Left lung (tissue), 10 donors: Measurements from ENCODE around the gene NUB1. TPM values are rescaled to one million over a fixed set of nuclear protein-coding genes. Genes with fewer than 3 reads are reported as not detected.

Experiments used
- ATAC-seq: fragments of 200-7000 bp; cut with Tn5 transposase; one replicate; pipeline ENCODE4 v1.9.1; 2020; ENCODE audit warnings: moderate library complexity
- DNase-seq, 4 donors: peaks; one replicate each; pipeline ENCODE4 v3.0.0-alpha.2; 2013 to 2020
- H3K27ac ChIP-seq, 2 donors: fragments of 200-600 bp; sonication (generic) in 1 of 2; one replicate each; pipeline versions ENCODE4 v1.5.0 to v1.8.0; 2020 to 2021
- H3K27me3 ChIP-seq, 2 donors: fragments of 200-600 bp; sonication (generic) in 1 of 2; one replicate each; pipeline versions ENCODE4 v1.5.0 to v1.8.0; 2020 to 2021
- H3K36me3 ChIP-seq, 2 donors: fragments of 200-600 bp; sonication (generic) in 1 of 2; one replicate each; pipeline versions ENCODE4 v1.5.0 to v1.8.0; 2020 to 2021
- H3K4me1 ChIP-seq, 2 donors: fragments of 200-600 bp; one replicate each; pipeline ENCODE4 v1.8.0; 2021
- H3K4me3 ChIP-seq, 2 donors: fragments of 200-600 bp; sonication (generic) in 1 of 2; one replicate each; pipeline versions ENCODE4 v1.5.0 to v1.8.0; 2020 to 2021; ENCODE audit warnings: mild to moderate bottlenecking in 1 of 2
- H3K9me3 ChIP-seq, 2 donors: fragments of 200-600 bp; sonication (generic) in 1 of 2; one replicate each; pipeline versions ENCODE4 v1.5.0 to v1.8.0; 2020 to 2021
- CTCF ChIP-seq, 2 donors: fragments of 200-600 bp; sonication (generic) in 1 of 2; IDR thresholded peaks; one replicate each; pipeline versions ENCODE4 v1.5.0 to v1.8.0; 2021; ENCODE audit warnings: antibody characterized with exemption in 2 of 2
- intact Hi-C, 2 donors: fragments of 100-400 bp; cut with DNase I; formaldehyde crosslinking; loops; one replicate each; pipeline versions ENCODE4 v1.11.2 to v1.14.2; 2022
- polyA plus RNA-seq, 6 donors: library from polyadenylated mRNA; unstranded; fragments of 120-200 nt; gene quantifications; one replicate each; pipeline ENCODE4 v1.2.1, GENCODE V29; 2013; ENCODE audit not compliant: insufficient read length in 6 of 6
- total RNA-seq, 2 donors: library from RNA; stranded (reverse); fragmentation: NEBNext Ultra II Directional; extraction: Animal tissue kit (Norgen Biotek cat#: 25700); gene quantifications; one replicate each; pipeline ENCODE4 v1.2.1, GENCODE V29; 2021
- donor health status: DM: no; HTN: yes; CAD: no.
- donor health status: DM: no; HTN: no; CAD: no.

Gene NUB1
- total and polyA plus RNA-seq, 8 donors = 40.9 to 81.8 (median 72.0) TPM

- no peak for TF ChIP-seq CTCF (IDR thresholded peaks at IDR 0.05)
- peaks cover 0 to 15% of the 10 kb centered on the region in 2 donors for H3K4me1 ChIP-seq
- H3K36me3 ChIP-seq = peaks cover 0 to 77% of the 10 kb centered on the region in 2 donors
- intact Hi-C loops = loop anchor here in 1 of 2 donors (10.0 kb wide), 1 partner anchor 387 kb away; no protein-coding TSS in a partner anchor
- ATAC-seq = no peak
- DNase-seq = peak in 1 of 4 donors; percentile 41
- no peak overlapping the region for H3K27ac ChIP-seq
- no peaks in the 10 kb centered on the region for H3K9me3 ChIP-seq
- peaks cover 15 to 20% of the 10 kb centered on the region in 2 donors for H3K27me3 ChIP-seq
- H3K4me3 ChIP-seq = no peak overlapping the region
These were observed 35.8 kb downstream of the NUB1 start for GRCh38 chr7:151377406-151377805.

- Histone ChIP-seq H3K4me1 (peaks cover 0 to 15% of the 10 kb centered on the region in 2 donors), H3K27me3 (peaks cover 19 to 26% of the 10 kb centered on the region in 2 donors), H3K27ac (no peak overlapping the region), H3K36me3 (peaks cover 0 to 71% of the 10 kb centered on the region in 2 donors), H3K4me3 (no peak overlapping the region), H3K9me3 (no peaks in the 10 kb centered on the region)
- TF ChIP-seq CTCF (IDR thresholded peaks at IDR 0.05) = no peak
- intact Hi-C loops = loop anchor here in 1 of 2 donors (10.0 kb wide), 1 partner anchor 387 kb away; no protein-coding TSS in a partner anchor
- ATAC-seq = no peak
- peak in 1 of 4 donors; percentile 51 for DNase-seq
These were observed 36.4 kb downstream of the NUB1 start for GRCh38 chr7:151378011-151378410.

- intact Hi-C loops = loop anchor here in 1 of 2 donors (10.0 kb wide), 1 partner anchor 386 kb away; no protein-coding TSS in a partner anchor
- ATAC-seq (no peak), DNase-seq (peak in 1 of 4 donors; percentile 59)
- Histone ChIP-seq H3K9me3 (no peaks in the 10 kb centered on the region), H3K27me3 (peaks cover 19 to 33% of the 10 kb centered on the region in 2 donors), H3K36me3 (peaks cover 0 to 65% of the 10 kb centered on the region in 2 donors), H3K27ac (no peak overlapping the region), H3K4me3 (no peak overlapping the region), H3K4me1 (peaks cover 0 to 15% of the 10 kb centered on the region in 2 donors)
- TF ChIP-seq CTCF (IDR thresholded peaks at IDR 0.05) = no peak
These were observed 37.0 kb downstream of the NUB1 start for GRCh38 chr7:151378496-151379192.

GRCh38 chr7:151379193-151379520 lies 37.5 kb downstream of the NUB1 start:
- Histone ChIP-seq H3K36me3 (peaks cover 0 to 60% of the 10 kb centered on the region in 2 donors), H3K4me3 (no peak overlapping the region), H3K27ac (no peak overlapping the region), H3K9me3 (no peaks in the 10 kb centered on the region), H3K4me1 (peaks cover 0 to 15% of the 10 kb centered on the region in 2 donors), H3K27me3 (peaks cover 19 to 37% of the 10 kb centered on the region in 2 donors)
- ATAC-seq (no peak), DNase-seq (peak in 1 of 4 donors; percentile 31)
- intact Hi-C loops = loop anchor here in 1 of 2 donors (10.0 kb wide), 1 partner anchor 386 kb away; no protein-coding TSS in a partner anchor
- no peak for TF ChIP-seq CTCF (IDR thresholded peaks at IDR 0.05)

GRCh38 chr7:151379534-151380198 lies 38.1 kb downstream of the NUB1 start:
- H3K27ac ChIP-seq = no peak overlapping the region
- peak in 1 of 4 donors; percentile 72 for DNase-seq
- intact Hi-C loops = loop anchor here in 1 of 2 donors (10.0 kb wide), 1 partner anchor 385 kb away; no protein-coding TSS in a partner anchor

More at GRCh38 chr7:151379534-151380198, 38.1 kb downstream of the NUB1 start:
- H3K4me3 ChIP-seq = no peak overlapping the region
- peaks cover 0 to 55% of the 10 kb centered on the region in 2 donors for H3K36me3 ChIP-seq
- H3K9me3 ChIP-seq = no peaks in the 10 kb centered on the region
- peaks cover 19 to 42% of the 10 kb centered on the region in 2 donors for H3K27me3 ChIP-seq
- no peak for ATAC-seq
- peaks cover 0 to 15% of the 10 kb centered on the region in 2 donors for H3K4me1 ChIP-seq
- TF ChIP-seq CTCF (IDR thresholded peaks at IDR 0.05) = no peak
